ENCODE results near the gene PLEKHJ1. TPM values are rescaled to one million over a fixed set of nuclear protein-coding genes. Genes with fewer than 3 reads are reported as not detected.

Gene PLEKHJ1
- total and polyA plus RNA-seq, 2 of the 13 experiments (the other 11 are each of a cell fraction or from before 2014, with no cell fraction given), result 70.5 to 130 TPM

DNA sequence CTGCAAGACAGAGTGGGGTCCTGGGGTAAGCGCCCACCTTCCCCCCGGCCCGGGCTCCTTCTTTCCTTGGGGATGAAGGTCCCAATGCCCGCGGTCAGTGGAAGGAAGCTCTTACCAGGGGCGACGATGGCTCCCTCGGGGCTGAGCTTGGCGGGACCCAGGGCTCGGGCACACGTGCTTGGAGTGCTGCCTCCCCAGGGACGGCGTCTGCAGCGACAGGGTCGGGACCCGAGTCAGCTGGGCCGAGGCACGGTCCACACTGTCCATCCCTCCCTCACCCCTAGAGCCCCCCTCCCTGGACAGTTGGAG lies 16.6 kb upstream of the PLEKHJ1 start:
- ChIA-PET CTCF (ENCODE audit: low intra/inter-chr PET ratio, low total read pairs) (interaction anchor here (1.4 to 1.9 kb wide), 4 partner anchors 10 to 63 kb away, joined by 3 to 12 read pairs (median 5); no protein-coding TSS in a partner anchor), POLR2A (interaction anchor here (1.0 to 2.3 kb wide), 4 partner anchors 10 to 17 kb away, joined by 4 to 9 read pairs (median 4); partner anchors contain the start of gene PLEKHJ1)
- Histone ChIP-seq H3K27me3 (ENCODE audit: control insufficient read depth in 1 of 2, insufficient read depth in 2 of 2, low read length in 2 of 2) (peaks cover 0 to 2% of the 10 kb centered on the region in 2 experiments; a peak in 2 of 5 replicates), H4K20me1 (ENCODE audit: insufficient read depth, low read length) (no peaks in the 10 kb centered on the region), H2AFZ (ENCODE audit: low read length) (no peak overlapping the region), H3K4me3 (replicated peaks in 1 of 3; ENCODE audit: insufficient read depth in 1 of 3, low read depth in 2 of 3, low read length in 3 of 3) (peak overlapping the region; percentile 41 to 67 (median 49)), H3K9ac (ENCODE audit: insufficient read depth, low read depth, low read length) (peak overlapping the region; percentile 64; the same call in 1 of the 2 replicates), H3K9me3 (ENCODE audit: low read length) (no peaks in the 10 kb centered on the region), H3K4me1 (ENCODE audit: insufficient read depth, low read length) (peaks cover 34% of the 10 kb centered on the region), H3K4me2 (ENCODE audit: low read depth, low read length) (peak overlapping the region; percentile 85), H3K36me3 (replicated peaks in 1 of 2; ENCODE audit: control insufficient read depth in 1 of 2, insufficient read depth in 2 of 2, low read length in 2 of 2) (no peaks in the 10 kb centered on the region), H3K79me2 (ENCODE audit: insufficient read depth, low read length) (no peaks in the 10 kb centered on the region), H3K27ac (ENCODE audit: extremely low read length, insufficient read depth, low read length) (no peak overlapping the region)
- in situ Hi-C loops (cut with HindIII; ENCODE audit: extremely low pct_ligation_motif_present, low pct_unique_long_range_greater_than_20kb), result no loop called here
- ATAC-seq (peak; percentile 11), DNase-seq (ENCODE audit: low spot score) (no peak), FAIRE-seq (no peak)
- 0% methylated on average over 1 of the region's 18 CpGs for WGBS (ENCODE audit: low lambda C conversion rate)
- BruUV-seq (replicated peaks), result no TSS peak
- intact Hi-C loops (cut with micrococcal nuclease; ENCODE audit: unreplicated experiment), result no loop called here
- TF ChIP-seq ZNF251 (CRISPR knock-in tag; IDR thresholded peaks at IDR 0.05) (no peak), ZNF713 (CRISPR knock-in tag; IDR thresholded peaks at IDR 0.05) (no peak), MBNL3 (CRISPR knock-in tag; conservative IDR thresholded peaks at IDR 0.05) (no peak), ZNF614 (CRISPR knock-in tag; IDR thresholded peaks at IDR 0.05; ENCODE audit: borderline replicate concordance) (no peak), SYNCRIP (IDR thresholded peaks at IDR 0.05; ENCODE audit: insufficient read depth, low read depth, low read length) (no peak), ZNF564 (CRISPR knock-in tag; IDR thresholded peaks at IDR 0.05) (no peak), PAF1 (CRISPR knock-in tag; IDR thresholded peaks at IDR 0.05) (no peak), ZNF121 (CRISPR knock-in tag; IDR thresholded peaks at IDR 0.05) (no peak), RORA (CRISPR knock-in tag; IDR thresholded peaks at IDR 0.05) (no peak), MEIS2 (CRISPR knock-in tag; IDR thresholded peaks at IDR 0.05) (no peak), ZMYM4 (CRISPR knock-in tag; IDR thresholded peaks at IDR 0.05) (no peak), BRCA1 (CRISPR knock-in tag; IDR thresholded peaks at IDR 0.05) (no peak), ZNF773 (CRISPR knock-in tag; IDR thresholded peaks at IDR 0.05; ENCODE audit: borderline replicate concordance) (0 out of 2 replicates have a peak, but pooled peaks have one; percentile 70), ZNF75D (CRISPR knock-in tag; IDR thresholded peaks at IDR 0.05; ENCODE audit: borderline replicate concordance) (no peak), ZC3H13 (CRISPR knock-in tag; IDR thresholded peaks at IDR 0.05) (no peak)
- TF ChIP-seq, protein P1, sequence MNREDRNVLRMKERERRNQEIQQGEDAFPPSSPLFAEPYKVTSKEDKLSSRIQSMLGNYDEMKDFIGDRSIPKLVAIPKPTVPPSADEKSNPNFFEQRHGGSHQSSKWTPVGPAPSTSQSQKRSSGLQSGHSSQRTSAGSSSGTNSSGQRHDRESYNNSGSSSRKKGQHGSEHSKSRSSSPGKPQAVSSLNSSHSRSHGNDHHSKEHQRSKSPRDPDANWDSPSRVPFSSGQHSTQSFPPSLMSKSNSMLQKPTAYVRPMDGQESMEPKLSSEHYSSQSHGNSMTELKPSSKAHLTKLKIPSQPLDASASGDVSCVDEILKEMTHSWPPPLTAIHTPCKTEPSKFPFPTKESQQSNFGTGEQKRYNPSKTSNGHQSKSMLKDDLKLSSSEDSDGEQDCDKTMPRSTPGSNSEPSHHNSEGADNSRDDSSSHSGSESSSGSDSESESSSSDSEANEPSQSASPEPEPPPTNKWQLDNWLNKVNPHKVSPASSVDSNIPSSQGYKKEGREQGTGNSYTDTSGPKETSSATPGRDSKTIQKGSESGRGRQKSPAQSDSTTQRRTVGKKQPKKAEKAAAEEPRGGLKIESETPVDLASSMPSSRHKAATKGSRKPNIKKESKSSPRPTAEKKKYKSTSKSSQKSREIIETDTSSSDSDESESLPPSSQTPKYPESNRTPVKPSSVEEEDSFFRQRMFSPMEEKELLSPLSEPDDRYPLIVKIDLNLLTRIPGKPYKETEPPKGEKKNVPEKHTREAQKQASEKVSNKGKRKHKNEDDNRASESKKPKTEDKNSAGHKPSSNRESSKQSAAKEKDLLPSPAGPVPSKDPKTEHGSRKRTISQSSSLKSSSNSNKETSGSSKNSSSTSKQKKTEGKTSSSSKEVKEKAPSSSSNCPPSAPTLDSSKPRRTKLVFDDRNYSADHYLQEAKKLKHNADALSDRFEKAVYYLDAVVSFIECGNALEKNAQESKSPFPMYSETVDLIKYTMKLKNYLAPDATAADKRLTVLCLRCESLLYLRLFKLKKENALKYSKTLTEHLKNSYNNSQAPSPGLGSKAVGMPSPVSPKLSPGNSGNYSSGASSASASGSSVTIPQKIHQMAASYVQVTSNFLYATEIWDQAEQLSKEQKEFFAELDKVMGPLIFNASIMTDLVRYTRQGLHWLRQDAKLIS (CRISPR knock-in tag; IDR thresholded peaks at IDR 0.05), result no peak
- TF ChIP-seq, protein P2, sequence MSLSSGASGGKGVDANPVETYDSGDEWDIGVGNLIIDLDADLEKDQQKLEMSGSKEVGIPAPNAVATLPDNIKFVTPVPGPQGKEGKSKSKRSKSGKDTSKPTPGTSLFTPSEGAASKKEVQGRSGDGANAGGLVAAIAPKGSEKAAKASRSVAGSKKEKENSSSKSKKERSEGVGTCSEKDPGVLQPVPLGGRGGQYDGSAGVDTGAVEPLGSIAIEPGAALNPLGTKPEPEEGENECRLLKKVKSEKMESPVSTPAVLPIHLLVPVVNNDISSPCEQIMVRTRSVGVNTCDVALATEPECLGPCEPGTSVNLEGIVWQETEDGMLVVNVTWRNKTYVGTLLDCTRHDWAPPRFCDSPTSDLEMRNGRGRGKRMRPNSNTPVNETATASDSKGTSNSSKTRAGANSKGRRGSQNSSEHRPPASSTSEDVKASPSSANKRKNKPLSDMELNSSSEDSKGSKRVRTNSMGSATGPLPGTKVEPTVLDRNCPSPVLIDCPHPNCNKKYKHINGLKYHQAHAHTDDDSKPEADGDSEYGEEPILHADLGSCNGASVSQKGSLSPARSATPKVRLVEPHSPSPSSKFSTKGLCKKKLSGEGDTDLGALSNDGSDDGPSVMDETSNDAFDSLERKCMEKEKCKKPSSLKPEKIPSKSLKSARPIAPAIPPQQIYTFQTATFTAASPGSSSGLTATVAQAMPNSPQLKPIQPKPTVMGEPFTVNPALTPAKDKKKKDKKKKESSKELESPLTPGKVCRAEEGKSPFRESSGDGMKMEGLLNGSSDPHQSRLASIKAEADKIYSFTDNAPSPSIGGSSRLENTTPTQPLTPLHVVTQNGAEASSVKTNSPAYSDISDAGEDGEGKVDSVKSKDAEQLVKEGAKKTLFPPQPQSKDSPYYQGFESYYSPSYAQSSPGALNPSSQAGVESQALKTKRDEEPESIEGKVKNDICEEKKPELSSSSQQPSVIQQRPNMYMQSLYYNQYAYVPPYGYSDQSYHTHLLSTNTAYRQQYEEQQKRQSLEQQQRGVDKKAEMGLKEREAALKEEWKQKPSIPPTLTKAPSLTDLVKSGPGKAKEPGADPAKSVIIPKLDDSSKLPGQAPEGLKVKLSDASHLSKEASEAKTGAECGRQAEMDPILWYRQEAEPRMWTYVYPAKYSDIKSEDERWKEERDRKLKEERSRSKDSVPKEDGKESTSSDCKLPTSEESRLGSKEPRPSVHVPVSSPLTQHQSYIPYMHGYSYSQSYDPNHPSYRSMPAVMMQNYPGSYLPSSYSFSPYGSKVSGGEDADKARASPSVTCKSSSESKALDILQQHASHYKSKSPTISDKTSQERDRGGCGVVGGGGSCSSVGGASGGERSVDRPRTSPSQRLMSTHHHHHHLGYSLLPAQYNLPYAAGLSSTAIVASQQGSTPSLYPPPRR (CRISPR knock-in tag; IDR thresholded peaks at IDR 0.05; ENCODE audit: borderline replicate concordance), result 0 out of 2 replicates have a peak, but pooled peaks have one; percentile 35
